BLaER1 (cell line): ENCODE measurements around the gene MSI2.

Source experiments
- H3K27ac ChIP-seq: shearing (Covaris generic); formaldehyde crosslinking; 2 replicates; pipeline ENCODE4 v1.8.1; 2022
- H3K27me3 ChIP-seq: shearing (Covaris generic); formaldehyde crosslinking; 2 replicates; pipeline ENCODE4 v1.8.1; 2022
- H3K36me3 ChIP-seq: shearing (Covaris generic); formaldehyde crosslinking; 2 replicates; pipeline ENCODE4 v1.8.1; 2022
- H3K4me1 ChIP-seq: shearing (Covaris generic); formaldehyde crosslinking; 2 replicates; pipeline ENCODE4 v1.8.1; 2022
- H3K4me2 ChIP-seq: shearing (Covaris generic); formaldehyde crosslinking; 2 replicates; pipeline ENCODE4 v1.8.1; 2022
- H3K4me3 ChIP-seq: shearing (Covaris generic); formaldehyde crosslinking; 2 replicates; pipeline ENCODE4 v1.8.1; 2022
- H3K9ac ChIP-seq: shearing (Covaris generic); formaldehyde crosslinking; 2 replicates; pipeline ENCODE4 v1.8.1; 2022
- H3K9me3 ChIP-seq: shearing (Covaris generic); formaldehyde crosslinking; 2 replicates; pipeline ENCODE4 v1.8.1; 2022
- H4K20me1 ChIP-seq: shearing (Covaris generic); formaldehyde crosslinking; 2 replicates; pipeline ENCODE4 v1.8.1; 2022
- Cebpa-rat ChIP-seq: shearing (Covaris generic); IDR thresholded peaks from 2 replicates; pipeline ENCODE4 v1.8.1; 2022

The MSI2 gene

GRCh38 chr17:57433452-57433851, 177.1 kb downstream of the MSI2 start:
- Histone ChIP-seq H3K36me3 (peaks cover 77% of the 10 kb centered on the region), H3K9me3 (no peaks in the 10 kb centered on the region), H3K27me3 (no peaks in the 10 kb centered on the region), H3K27ac (peak overlapping the region; percentile 62), H3K9ac (no peak overlapping the region; the same call in 1 of the 2 replicates), H3K4me3 (no peak overlapping the region), H3K4me2 (peak overlapping the region; percentile 57), H4K20me1 (peaks cover 97% of the 10 kb centered on the region), H3K4me1 (peaks cover 100% of the 10 kb centered on the region)
- no peak for TF ChIP-seq Cebpa-rat

GRCh38 chr17:57434361-57434760, 178.0 kb downstream of the MSI2 start:
- H3K27ac ChIP-seq: peak overlapping the region; percentile 99
- H3K9ac ChIP-seq: no peak overlapping the region
- H3K4me3 ChIP-seq: no peak overlapping the region
- H4K20me1 ChIP-seq: peaks cover 88% of the 10 kb centered on the region
- no peaks in the 10 kb centered on the region for H3K27me3 ChIP-seq
- no peak for TF ChIP-seq Cebpa-rat
- peaks cover 68% of the 10 kb centered on the region for H3K36me3 ChIP-seq
- peaks cover 100% of the 10 kb centered on the region for H3K4me1 ChIP-seq
- H3K9me3 ChIP-seq: no peaks in the 10 kb centered on the region
- peak overlapping the region; percentile 57 for H3K4me2 ChIP-seq

GRCh38 chr17:57436565-57436964, 180.2 kb downstream of the MSI2 start:
- Histone ChIP-seq H4K20me1 (peaks cover 66% of the 10 kb centered on the region), H3K36me3 (peaks cover 46% of the 10 kb centered on the region), H3K27me3 (no peaks in the 10 kb centered on the region), H3K4me1 (peaks cover 100% of the 10 kb centered on the region), H3K9ac (no peak overlapping the region), H3K4me2 (peak overlapping the region; percentile 84), H3K27ac (peak overlapping the region; percentile 99), H3K9me3 (no peaks in the 10 kb centered on the region), H3K4me3 (no peak overlapping the region)
- no peak for TF ChIP-seq Cebpa-rat

GRCh38 chr17:57438066-57438731, 181.9 kb downstream of the MSI2 start:
- no peaks in the 10 kb centered on the region for H3K9me3 ChIP-seq
- peak overlapping the region; percentile 10; the same call in 1 of the 2 replicates for H3K4me3 ChIP-seq
- peak overlapping the region; percentile 84 for H3K4me2 ChIP-seq
- peak overlapping the region; percentile 95 for H3K9ac ChIP-seq
- H3K27ac ChIP-seq: peak overlapping the region; percentile 99
- peaks cover 50% of the 10 kb centered on the region for H4K20me1 ChIP-seq
- no peak for TF ChIP-seq Cebpa-rat
- peaks cover 30% of the 10 kb centered on the region for H3K36me3 ChIP-seq
- peaks cover 100% of the 10 kb centered on the region for H3K4me1 ChIP-seq
- no peaks in the 10 kb centered on the region for H3K27me3 ChIP-seq

GRCh38 chr17:57439651-57440050, 183.3 kb downstream of the MSI2 start:
- Histone ChIP-seq H3K36me3 (peaks cover 26% of the 10 kb centered on the region), H3K4me2 (peak overlapping the region; percentile 84), H3K4me3 (no peak overlapping the region), H3K27ac (peak overlapping the region; percentile 99), H3K4me1 (peaks cover 100% of the 10 kb centered on the region), H3K9me3 (no peaks in the 10 kb centered on the region), H3K9ac (peak overlapping the region; percentile 95), H3K27me3 (no peaks in the 10 kb centered on the region), H4K20me1 (peaks cover 35% of the 10 kb centered on the region)
- TF ChIP-seq Cebpa-rat: no peak

- H3K9me3 ChIP-seq: no peaks in the 10 kb centered on the region
- H3K4me2 ChIP-seq: peak overlapping the region; percentile 84
- no peak for TF ChIP-seq Cebpa-rat
- H4K20me1 ChIP-seq: peaks cover 25% of the 10 kb centered on the region
- H3K4me1 ChIP-seq: peaks cover 100% of the 10 kb centered on the region
- no peaks in the 10 kb centered on the region for H3K27me3 ChIP-seq
- H3K36me3 ChIP-seq: peaks cover 16% of the 10 kb centered on the region
- H3K4me3 ChIP-seq: peak overlapping the region; percentile 24
- H3K27ac ChIP-seq: peak overlapping the region; percentile 99
- peak overlapping the region; percentile 95 for H3K9ac ChIP-seq
These were observed 184.4 kb downstream of the MSI2 start for GRCh38 chr17:57440522-57441269.

GRCh38 chr17:57441270-57441600, 184.9 kb downstream of the MSI2 start:
- Histone ChIP-seq H3K4me1 (peaks cover 100% of the 10 kb centered on the region), H4K20me1 (peaks cover 19% of the 10 kb centered on the region), H3K9ac (peak overlapping the region; percentile 95), H3K9me3 (no peaks in the 10 kb centered on the region), H3K36me3 (peaks cover 18% of the 10 kb centered on the region; the same call in 1 of the 2 replicates), H3K27me3 (no peaks in the 10 kb centered on the region), H3K4me3 (no peak overlapping the region), H3K4me2 (peak overlapping the region; percentile 84), H3K27ac (peak overlapping the region; percentile 99)
- TF ChIP-seq Cebpa-rat: no peak

GRCh38 chr17:57442401-57442823, 186.1 kb downstream of the MSI2 start:
- peak overlapping the region; percentile 84 for H3K4me2 ChIP-seq
- peaks cover 22% of the 10 kb centered on the region; the same call in 1 of the 2 replicates for H3K36me3 ChIP-seq
- H4K20me1 ChIP-seq: peaks cover 8% of the 10 kb centered on the region
- peaks cover 100% of the 10 kb centered on the region for H3K4me1 ChIP-seq
- peak overlapping the region; percentile 95 for H3K9ac ChIP-seq
- H3K27ac ChIP-seq: peak overlapping the region; percentile 99
- peak overlapping the region; percentile 70; the same call in 1 of the 2 replicates for H3K4me3 ChIP-seq
- TF ChIP-seq Cebpa-rat: no peak
- no peaks in the 10 kb centered on the region for H3K27me3 ChIP-seq
- H3K9me3 ChIP-seq: no peaks in the 10 kb centered on the region

- Histone ChIP-seq H3K4me2 (peak overlapping the region; percentile 84), H3K9ac (peak overlapping the region; percentile 95), H3K27me3 (no peaks in the 10 kb centered on the region), H3K4me3 (peak overlapping the region; percentile 70), H3K36me3 (peaks cover 22% of the 10 kb centered on the region; the same call in 1 of the 2 replicates), H3K27ac (peak overlapping the region; percentile 99), H3K4me1 (peaks cover 100% of the 10 kb centered on the region), H4K20me1 (peaks cover 1% of the 10 kb centered on the region; the same call in 1 of the 2 replicates), H3K9me3 (no peaks in the 10 kb centered on the region)
- TF ChIP-seq Cebpa-rat: no peak
These were observed 186.7 kb downstream of the MSI2 start for GRCh38 chr17:57442914-57443571.
